SU-DHL-6 (cell line): ENCODE data around the gene SPHK1.

Experiments
- H2AFZ ChIP-seq: fragments of 200-600 bp; sonication (generic); 2 replicates; pipeline ENCODE4 v1.6.1; 2014; ENCODE audit warnings: low read depth, mild to moderate bottlenecking, moderate library complexity, mixed read lengths, antibody characterized with exemption, low read length; ENCODE audit not compliant: severe bottlenecking
- H3F3A ChIP-seq: fragments of 200-600 bp; shearing (Covaris generic); 2 replicates; pipeline ENCODE4 v1.6.0; 2016; ENCODE audit warnings: antibody characterized with exemption, mild to moderate bottlenecking; ENCODE audit not compliant: insufficient read depth
- H3K27ac ChIP-seq: fragments of 200-600 bp; sonication (generic); 2 replicates; pipeline ENCODE4 v1.5.1; 2016; ENCODE audit warnings: low read depth, mild to moderate bottlenecking, low read length, moderate library complexity, mixed read lengths
- H3K27me3 ChIP-seq: fragments of 200-600 bp; sonication (generic), shearing (Covaris generic); 2 replicates; pipeline ENCODE4 v1.6.0; 2014; ENCODE audit warnings: mild to moderate bottlenecking, low read length
- H3K36me3 ChIP-seq: fragments of 200-600 bp; sonication (generic); 2 replicates; pipeline ENCODE4 v1.6.1; 2014; ENCODE audit warnings: mild to moderate bottlenecking, low read length, mixed read lengths
- H3K4me2 ChIP-seq: fragments of 300-600, 200-600 bp; shearing (Covaris generic), sonication (generic); 2 replicates; pipeline ENCODE4 v1.6.0; 2014; ENCODE audit warnings: low read length, low read depth, mild to moderate bottlenecking; ENCODE audit not compliant: poor library complexity, severe bottlenecking
- H3K4me3 ChIP-seq: fragments of 200-600 bp; sonication (generic); 2 replicates; pipeline ENCODE4 v1.5.1; 2014; ENCODE audit warnings: antibody characterized with exemption, low read length, mild to moderate bottlenecking, mixed read lengths; ENCODE audit not compliant: insufficient read depth, poor library complexity, severe bottlenecking
- H3K79me2 ChIP-seq: fragments of 200-600 bp; sonication (generic); 2 replicates; pipeline ENCODE4 v1.6.1; 2014; ENCODE audit warnings: mild to moderate bottlenecking, low read length, moderate library complexity; ENCODE audit not compliant: insufficient read depth
- H3K9ac ChIP-seq: fragments of 200-600 bp; sonication (generic); 2 replicates; pipeline ENCODE4 v1.7.0; 2014; ENCODE audit warnings: mild to moderate bottlenecking, low read length
- H3K9me2 ChIP-seq: fragments of 200-600 bp; sonication (generic); replicated peaks from 2 replicates; pipeline ENCODE4 v1.6.1; 2014; ENCODE audit warnings: low read length; ENCODE audit not compliant: insufficient read depth
- H3K9me3 ChIP-seq: fragments of 200-600 bp; sonication (generic); 2 replicates; pipeline ENCODE4 v1.6.1; 2014; ENCODE audit warnings: low read length, mixed read lengths; ENCODE audit not compliant: insufficient read depth
- H4K20me1 ChIP-seq: fragments of 200-600 bp; sonication (generic); 2 replicates; pipeline ENCODE4 v1.6.1; 2014; ENCODE audit warnings: low read depth, mild to moderate bottlenecking, antibody characterized with exemption, low read length, moderate library complexity, mixed read lengths
- EZH2phosphoT487 ChIP-seq: fragments of 200-600 bp; sonication (generic), shearing (Covaris generic); conservative IDR thresholded peaks from 2 replicates; pipeline ENCODE4 v1.6.1; 2018; ENCODE audit warnings: mild to moderate bottlenecking, antibody characterized with exemption, low read length, moderate library complexity, mixed read lengths
- TF ChIP-seq, protein P1 (sequence below): fragments of 200-600 bp; sonication (generic); IDR thresholded peaks from one replicate; pipeline ENCODE4 v1.5.1; 2017; ENCODE audit warnings: antibody characterized with exemption, mild to moderate bottlenecking, low read length, moderate library complexity; ENCODE audit not compliant: insufficient read depth, poor library complexity, severe bottlenecking

SPHK1 gene

DNA sequence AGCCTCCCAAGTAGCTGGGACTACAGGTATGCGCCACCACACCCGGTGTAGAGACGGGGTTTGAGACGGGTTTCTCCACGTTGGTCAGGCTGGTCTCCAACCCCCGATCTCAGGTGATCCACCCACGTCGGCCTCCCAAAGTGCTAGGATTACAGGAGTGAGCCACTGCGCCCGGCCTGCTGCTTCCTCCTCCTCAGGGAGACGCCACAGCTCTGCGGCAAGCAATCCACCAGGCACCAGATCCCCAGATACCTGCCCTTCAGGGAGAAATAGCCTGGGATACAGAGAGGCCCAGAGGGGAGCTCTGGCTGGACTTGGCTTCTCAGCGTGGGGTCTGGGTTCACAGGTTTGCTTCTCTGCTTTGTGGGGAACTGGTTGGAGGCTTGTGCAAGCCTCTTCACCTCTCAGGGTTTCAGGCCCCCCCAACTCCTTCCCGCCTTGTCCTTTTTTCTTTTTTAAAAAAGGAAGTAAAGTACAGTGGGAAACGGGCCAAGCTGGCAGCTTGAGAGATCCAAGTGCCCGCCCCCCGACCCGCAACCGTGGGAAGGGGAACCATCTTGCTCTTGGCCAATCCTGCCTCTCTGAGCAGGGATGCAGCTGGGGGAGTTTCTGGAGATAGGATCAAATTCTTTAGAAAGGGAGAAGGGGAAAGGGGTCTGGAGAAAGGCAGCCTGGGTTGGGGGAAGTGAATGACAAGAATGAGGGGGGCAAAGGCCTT is 2.6 kb upstream of the SPHK1 start:
- H3K79me2 ChIP-seq = no peaks in the 10 kb centered on the region
- no peak overlapping the region for H3K4me2 ChIP-seq
- no peaks in the 10 kb centered on the region for H3K36me3 ChIP-seq
- H4K20me1 ChIP-seq = no peaks in the 10 kb centered on the region
- H3K9me2 ChIP-seq = no peaks in the 10 kb centered on the region
- no peaks in the 10 kb centered on the region for H3F3A ChIP-seq
- H3K4me3 ChIP-seq = no peak overlapping the region
- H3K27ac ChIP-seq = no peak overlapping the region
- TF ChIP-seq, protein P1, sequence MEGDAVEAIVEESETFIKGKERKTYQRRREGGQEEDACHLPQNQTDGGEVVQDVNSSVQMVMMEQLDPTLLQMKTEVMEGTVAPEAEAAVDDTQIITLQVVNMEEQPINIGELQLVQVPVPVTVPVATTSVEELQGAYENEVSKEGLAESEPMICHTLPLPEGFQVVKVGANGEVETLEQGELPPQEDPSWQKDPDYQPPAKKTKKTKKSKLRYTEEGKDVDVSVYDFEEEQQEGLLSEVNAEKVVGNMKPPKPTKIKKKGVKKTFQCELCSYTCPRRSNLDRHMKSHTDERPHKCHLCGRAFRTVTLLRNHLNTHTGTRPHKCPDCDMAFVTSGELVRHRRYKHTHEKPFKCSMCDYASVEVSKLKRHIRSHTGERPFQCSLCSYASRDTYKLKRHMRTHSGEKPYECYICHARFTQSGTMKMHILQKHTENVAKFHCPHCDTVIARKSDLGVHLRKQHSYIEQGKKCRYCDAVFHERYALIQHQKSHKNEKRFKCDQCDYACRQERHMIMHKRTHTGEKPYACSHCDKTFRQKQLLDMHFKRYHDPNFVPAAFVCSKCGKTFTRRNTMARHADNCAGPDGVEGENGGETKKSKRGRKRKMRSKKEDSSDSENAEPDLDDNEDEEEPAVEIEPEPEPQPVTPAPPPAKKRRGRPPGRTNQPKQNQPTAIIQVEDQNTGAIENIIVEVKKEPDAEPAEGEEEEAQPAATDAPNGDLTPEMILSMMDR = no peak
- no peak for TF ChIP-seq EZH2phosphoT487
- no peaks in the 10 kb centered on the region for H3K27me3 ChIP-seq
- no peak overlapping the region for H3K9ac ChIP-seq
- no peaks in the 10 kb centered on the region for H3K9me3 ChIP-seq
- no peak overlapping the region for H2AFZ ChIP-seq

DNA sequence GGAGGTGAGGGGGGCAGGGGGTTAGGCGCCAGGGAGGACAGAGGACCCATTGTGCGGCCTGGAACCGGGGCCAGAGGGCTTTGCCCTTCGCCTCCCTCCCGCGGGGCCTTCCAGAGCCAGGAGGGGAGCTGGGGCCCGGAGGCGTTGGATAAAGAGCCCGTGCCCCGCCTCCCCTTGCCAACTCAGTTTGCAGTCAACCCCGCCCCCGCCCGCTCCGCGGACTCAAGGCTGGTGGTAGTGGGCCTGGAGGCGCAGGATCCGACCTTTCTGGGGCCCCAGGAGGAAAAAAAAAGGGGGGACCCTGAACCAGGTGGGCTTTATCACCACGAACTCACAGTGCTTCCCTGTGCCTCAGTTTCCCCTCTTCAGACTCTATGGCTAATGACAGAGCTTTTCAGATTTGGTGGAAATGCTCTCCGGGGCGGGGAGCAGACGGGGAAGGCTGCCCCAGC is 2.0 kb upstream of the SPHK1 start:
- Histone ChIP-seq H3K36me3 (no peaks in the 10 kb centered on the region), H3K27ac (no peak overlapping the region), H3K9me3 (no peaks in the 10 kb centered on the region), H3K4me2 (peak overlapping the region; percentile 67), H3K9ac (0 out of 2 replicates have a peak overlapping the region, but pooled peaks have one; percentile 72), H3F3A (no peaks in the 10 kb centered on the region), H3K27me3 (no peaks in the 10 kb centered on the region), H2AFZ (no peak overlapping the region), H3K79me2 (no peaks in the 10 kb centered on the region), H3K4me3 (no peak overlapping the region), H4K20me1 (no peaks in the 10 kb centered on the region), H3K9me2 (no peaks in the 10 kb centered on the region)
- no peak for TF ChIP-seq EZH2phosphoT487

DNA sequence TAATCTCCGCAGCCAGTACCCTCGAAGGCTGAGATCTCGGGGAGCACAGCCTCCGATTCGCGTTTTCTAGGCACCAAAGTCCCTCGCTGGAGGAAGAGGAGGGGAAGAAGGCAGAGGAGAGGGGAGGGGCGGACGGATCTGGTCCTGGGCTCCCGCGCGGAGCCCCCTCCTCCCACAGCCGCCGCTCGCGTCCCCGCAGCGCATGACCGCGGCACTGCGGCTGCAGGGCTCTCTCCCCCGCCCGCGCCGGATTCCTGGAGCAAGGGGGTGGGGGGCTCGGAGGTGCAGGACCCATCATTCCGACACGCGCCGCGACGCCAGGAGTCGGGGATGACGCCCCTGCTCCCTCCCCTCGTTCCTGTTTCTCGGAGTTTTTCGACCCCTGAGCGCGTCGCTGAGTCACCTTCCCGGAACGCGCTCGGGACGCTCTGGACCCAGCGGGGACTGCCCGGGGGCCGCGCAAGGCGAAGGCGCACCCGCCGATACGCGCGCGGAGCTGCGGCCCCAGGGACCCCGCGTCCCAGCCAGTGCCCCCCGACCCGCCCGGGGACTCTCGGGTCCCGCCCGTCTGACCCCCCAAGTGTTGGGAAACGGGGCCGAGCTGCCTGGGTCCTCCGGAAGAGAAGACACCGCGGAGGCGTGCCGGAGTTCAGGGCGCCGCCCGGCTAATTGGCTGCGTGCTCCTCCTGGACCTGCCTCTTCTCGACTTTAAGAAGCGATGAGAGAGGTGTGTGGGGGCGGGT is 1.4 kb upstream of the SPHK1 start:
- no peaks in the 10 kb centered on the region for H3K36me3 ChIP-seq
- H3K27ac ChIP-seq = no peak overlapping the region
- peak overlapping the region; percentile 56 for H3K4me3 ChIP-seq
- H3K9me3 ChIP-seq = no peaks in the 10 kb centered on the region
- H3K4me2 ChIP-seq = peak overlapping the region; percentile 67
- H3K27me3 ChIP-seq = no peaks in the 10 kb centered on the region
- H3K9ac ChIP-seq = peak overlapping the region; percentile 72
- no peaks in the 10 kb centered on the region for H3F3A ChIP-seq
- peak overlapping the region; percentile 54 for H2AFZ ChIP-seq
- H4K20me1 ChIP-seq = no peaks in the 10 kb centered on the region
- no peaks in the 10 kb centered on the region for H3K79me2 ChIP-seq
- no peaks in the 10 kb centered on the region for H3K9me2 ChIP-seq
- TF ChIP-seq EZH2phosphoT487 = no peak
- TF ChIP-seq, protein P1 = no peak
